GM21737 (cell line): Measurements from ENCODE around the gene BUB1B.

Experiments used
- ATAC-seq: cut with Tn5 transposase; IDR thresholded peaks from one replicate; pipeline ENCODE4 v1.9.1; 2021; ENCODE audit warnings: mild to moderate bottlenecking, moderate library complexity; ENCODE audit not compliant: unreplicated experiment

Gene BUB1B

GRCh38 chr15:40239693-40240618 lies 79.1 kb downstream of the BUB1B start:
- no peak for ATAC-seq

- ATAC-seq = no peak
Measured at GRCh38 chr15:40240619-40241221, 79.9 kb downstream of the BUB1B start.

GRCh38 chr15:40241269-40242212 lies 80.7 kb downstream of the BUB1B start:
- ATAC-seq = no peak

- ATAC-seq = no peak
Measured at GRCh38 chr15:40242213-40242599, 81.3 kb downstream of the BUB1B start.

GRCh38 chr15:40242601-40243000 lies 81.7 kb downstream of the BUB1B start:
- no peak for ATAC-seq

GRCh38 chr15:40243126-40243810 lies 82.4 kb downstream of the BUB1B start:
- no peak for ATAC-seq

- ATAC-seq = no peak
Measured at GRCh38 chr15:40244961-40245523, 84.2 kb downstream of the BUB1B start.

GRCh38 chr15:40245666-40246450 lies 85.0 kb downstream of the BUB1B start:
- ATAC-seq = no peak

DNA sequence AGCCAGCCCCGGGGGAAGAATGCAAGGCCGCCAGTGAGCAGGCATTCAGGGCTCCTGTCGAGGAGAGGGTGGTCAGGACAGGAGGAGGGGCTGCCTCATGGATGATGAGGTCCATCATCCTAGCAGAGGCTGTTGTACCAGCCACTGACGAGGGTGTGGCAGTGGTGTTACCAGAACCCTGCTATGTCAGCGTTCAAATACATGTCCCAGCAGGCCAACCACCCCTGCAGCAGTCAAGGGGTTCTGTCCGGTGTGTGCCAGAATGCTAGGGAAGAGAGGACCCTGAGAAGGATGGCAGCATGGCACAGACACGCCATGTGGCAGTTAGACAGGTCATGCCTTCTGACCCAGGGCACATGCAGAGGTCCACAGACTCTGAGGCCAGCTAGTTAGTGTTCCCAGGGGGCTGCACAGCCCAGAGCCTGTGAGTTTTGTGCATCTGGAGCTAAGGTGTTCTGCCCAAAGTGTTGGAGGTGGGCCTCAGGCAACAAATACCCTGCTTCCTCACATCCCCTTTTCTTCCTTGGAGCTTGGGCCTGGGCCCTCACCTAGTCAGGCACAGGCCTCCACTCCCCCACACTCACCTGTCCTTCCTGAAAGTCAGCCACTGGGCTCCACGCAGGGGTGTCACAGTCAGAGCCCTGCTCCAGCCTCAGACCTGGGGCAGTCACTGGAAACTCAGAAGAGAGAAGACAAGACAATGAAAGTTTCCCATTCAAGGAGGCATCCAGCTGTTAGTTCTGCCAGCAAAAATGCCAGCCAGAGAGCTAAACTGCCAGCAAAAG lies 85.8 kb downstream of the BUB1B start:
- ATAC-seq = no peak

DNA sequence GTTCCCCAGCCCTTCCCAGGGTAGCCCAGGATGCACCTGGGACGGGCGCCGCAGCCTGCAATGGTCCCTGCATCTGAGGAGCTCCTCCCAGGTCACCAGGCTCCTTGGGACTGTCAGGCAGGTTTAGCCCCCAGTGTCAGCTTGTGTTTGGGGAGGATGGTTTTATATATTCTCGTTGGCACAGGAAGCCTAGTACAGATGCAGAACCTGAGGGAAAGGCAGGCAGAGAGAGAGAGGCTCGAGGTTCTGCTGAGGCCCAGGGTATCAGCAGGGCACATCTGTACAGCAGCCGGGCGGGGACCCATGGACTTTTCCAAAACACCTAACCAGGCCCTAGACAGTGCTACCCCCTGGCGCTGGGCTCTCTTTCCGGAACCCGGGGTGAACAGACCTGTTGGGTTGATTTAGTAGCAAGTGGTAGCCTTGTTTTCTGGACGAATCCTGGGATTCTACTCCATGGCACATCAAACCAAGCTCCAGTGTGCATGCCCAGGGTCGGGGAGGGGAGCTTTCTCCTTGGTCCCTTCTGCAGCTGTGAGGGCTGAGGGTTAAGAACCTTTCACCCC lies 86.6 kb downstream of the BUB1B start:
- ATAC-seq = no peak

DNA sequence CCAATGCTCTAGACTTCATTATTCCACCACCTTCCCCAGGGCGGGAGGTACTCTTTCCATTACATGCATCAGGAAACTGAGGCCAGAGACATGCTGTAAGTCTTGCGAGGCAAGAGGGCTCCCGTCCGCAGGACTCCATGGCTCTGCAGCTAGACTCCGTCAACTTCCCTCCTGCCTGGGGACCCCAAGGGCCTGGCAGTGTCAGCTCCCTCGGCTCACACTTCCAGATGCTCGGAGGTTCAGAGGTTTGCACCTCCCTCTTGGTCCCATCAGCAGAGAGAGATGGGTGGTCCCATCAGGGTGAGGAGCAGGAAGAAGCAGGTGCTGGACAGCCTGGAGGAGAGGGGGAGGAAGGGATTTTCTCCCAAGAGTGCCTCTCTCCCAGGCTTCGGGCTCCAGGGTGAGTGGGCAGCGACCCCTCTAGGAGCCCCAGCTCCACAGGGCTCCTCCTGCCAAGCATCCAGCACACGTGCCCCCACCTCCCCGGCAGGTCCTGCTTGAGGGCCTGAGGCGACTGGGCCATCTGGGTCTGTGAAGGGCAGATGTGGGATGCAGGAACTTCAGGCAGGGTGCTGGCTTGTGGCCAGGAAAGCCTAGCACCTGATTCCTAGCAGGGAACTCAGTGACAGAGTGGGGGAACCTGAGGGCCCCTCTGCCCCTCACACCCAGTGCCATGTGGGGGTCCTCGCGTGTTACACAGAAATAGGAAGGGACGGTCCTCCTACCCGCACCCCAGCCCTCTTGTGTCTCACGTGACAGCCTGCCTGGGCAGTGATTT lies 87.3 kb downstream of the BUB1B start:
- no peak for ATAC-seq

DNA sequence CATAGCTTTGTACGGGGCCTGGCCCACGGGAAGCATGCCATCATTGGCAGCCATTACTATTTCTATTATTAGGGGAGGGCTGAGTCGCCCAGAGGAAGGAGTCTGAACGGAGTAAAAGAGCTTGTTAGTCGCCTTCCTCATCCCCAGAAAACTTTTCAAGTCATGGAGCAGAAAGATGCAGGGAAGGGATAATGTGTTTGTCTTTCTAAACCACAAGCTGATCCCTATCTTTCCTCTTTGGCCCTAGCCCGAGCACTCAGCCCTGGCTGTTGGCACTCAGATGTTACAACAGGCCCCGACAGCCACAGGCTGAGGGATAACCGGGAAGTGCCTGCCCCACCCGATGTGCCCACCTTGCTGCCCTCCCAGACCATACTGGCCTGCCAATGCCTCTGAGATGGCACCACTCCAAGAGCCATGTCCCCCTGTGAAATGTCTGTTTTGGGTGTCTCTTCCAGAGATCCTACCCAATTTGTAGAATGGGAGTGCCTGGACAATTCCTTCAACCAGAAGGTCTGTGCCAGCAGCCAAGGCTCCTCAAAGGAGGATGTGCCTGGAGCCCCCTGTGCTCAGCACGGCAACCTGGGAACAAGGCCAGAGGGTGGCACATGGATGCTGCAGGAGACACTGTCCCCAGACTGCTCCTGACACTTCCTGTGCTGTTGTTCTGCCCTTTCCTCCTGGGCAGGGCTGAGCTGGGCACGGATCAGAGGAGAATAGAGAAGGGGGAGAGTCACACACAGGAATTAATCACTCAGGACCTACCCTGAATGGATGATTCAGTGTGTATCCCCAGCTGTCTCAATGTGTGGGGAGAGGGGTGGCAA lies 88.8 kb downstream of the BUB1B start:
- no peak for ATAC-seq

DNA sequence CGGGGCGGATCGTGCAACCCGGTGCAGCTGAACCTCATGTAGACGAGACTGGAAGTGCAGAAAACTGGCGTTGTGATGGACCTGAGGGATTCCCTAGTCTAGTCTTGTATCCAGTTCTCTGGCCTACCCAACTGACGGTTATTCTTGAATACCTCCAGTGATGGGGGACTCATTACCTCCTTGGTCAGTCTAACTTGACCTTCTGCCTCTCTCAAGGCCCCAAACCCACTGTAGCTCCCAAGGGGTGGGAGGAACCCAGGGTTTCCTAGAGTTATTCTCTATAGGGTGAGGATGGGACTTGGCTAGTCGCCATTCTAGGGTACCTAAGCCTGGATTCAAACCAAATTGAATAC lies 89.4 kb downstream of the BUB1B start:
- ATAC-seq = no peak

DNA sequence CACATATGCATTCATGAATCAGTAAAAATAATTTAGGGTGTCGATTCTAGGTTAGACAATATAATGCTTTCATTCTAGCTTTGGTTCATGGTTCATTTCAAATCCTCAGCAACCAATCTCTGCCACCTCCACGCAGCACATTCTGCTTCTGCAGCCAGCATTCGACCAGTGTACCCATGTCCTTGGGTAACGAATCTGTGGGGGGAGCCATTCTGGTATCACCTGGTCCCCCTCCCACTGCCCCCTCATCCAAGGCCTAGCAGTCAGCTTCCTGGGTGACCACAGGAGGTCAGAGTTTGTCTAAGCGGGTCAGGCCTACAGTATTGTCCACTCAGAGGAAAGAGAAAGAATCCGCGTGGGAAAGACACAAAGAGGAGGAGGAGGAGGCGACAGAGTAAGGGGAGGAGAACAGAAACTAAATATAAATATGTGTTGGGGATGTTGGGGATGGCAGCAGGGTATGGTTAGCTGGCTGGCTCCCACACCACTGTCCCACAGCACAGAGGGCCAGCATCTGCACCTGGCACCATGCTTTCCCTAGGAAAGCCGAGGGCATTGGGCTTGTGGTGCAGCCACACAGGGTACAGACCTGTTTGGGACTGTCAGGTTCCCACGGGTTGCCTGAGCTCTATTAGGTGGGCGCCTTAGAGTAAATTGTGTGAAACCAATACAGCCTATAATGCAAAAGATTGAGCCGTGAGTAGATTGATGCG lies 90.1 kb downstream of the BUB1B start:
- ATAC-seq = no peak

- no peak for ATAC-seq
Measured at GRCh38 chr15:40251486-40252140, 90.7 kb downstream of the BUB1B start.

DNA sequence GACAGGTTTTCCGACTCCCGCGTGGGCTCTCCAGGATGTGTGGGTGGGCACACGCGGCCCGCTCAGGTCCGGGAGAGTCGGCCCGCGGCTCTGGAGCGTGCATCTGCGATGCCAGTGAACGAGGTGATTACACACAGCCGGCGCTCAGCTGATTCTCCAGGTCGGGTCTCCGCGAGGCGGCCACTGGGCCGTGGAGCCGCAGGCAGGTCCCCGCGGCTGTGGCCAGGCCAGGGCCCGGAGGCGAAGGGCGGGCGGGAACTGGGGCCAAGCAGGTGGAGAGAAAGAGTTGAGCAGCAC lies 91.2 kb downstream of the BUB1B start:
- no peak for ATAC-seq
